Activated CD4-positive, CD25-positive, alpha-beta regulatory T cell treated with anti-CD3 and anti-CD28 coated beads, Interleukin-2, amount 50 U/mL, for 24 hours (primary cell): Measurements from ENCODE around the gene GOLGA8O.
A peak's percentile ranks its signal among the peaks of the same experiment; 100 is the strongest.
"Not testable (repeated sequence)": the region's sequence is repeated elsewhere in the genome, so short reads cannot be mapped to it uniquely, and the experiment has no call there.

Experiments
- ATAC-seq, 2 donors: fragments of 150-1000 bp; cut with Tn5 transposase; one replicate each; pipeline ENCODE4 v1.10.0; 2021; ENCODE audit warnings: mild to moderate bottlenecking in 1 of 2, moderate library complexity in 1 of 2

Gene GOLGA8O

GRCh38 chr15:32455534-32455933 lies at the start of gene GOLGA8O:
GOLGA8O (minus strand) TSS chr15:32455634; CDS start chr15:32455536, 98 bp downstream.
- not testable (repeated sequence) for ATAC-seq

- ATAC-seq = not testable (repeated sequence)
Observed at GRCh38 chr15:32504152-32504811, 48.8 kb upstream of the GOLGA8O start.

GRCh38 chr15:32502946-32503345 lies 47.5 kb upstream of the GOLGA8O start:
- not testable (repeated sequence) for ATAC-seq

GRCh38 chr15:32492768-32493167 lies 37.3 kb upstream of the GOLGA8O start:
- ATAC-seq = not testable (repeated sequence)

- not testable (repeated sequence) for ATAC-seq
Observed at GRCh38 chr15:32486474-32486873, 31.0 kb upstream of the GOLGA8O start.

GRCh38 chr15:32483377-32483776 lies 27.9 kb upstream of the GOLGA8O start:
- not testable (repeated sequence) for ATAC-seq

GRCh38 chr15:32481683-32482082 lies 26.2 kb upstream of the GOLGA8O start:
- ATAC-seq = not testable (repeated sequence)

GRCh38 chr15:32468076-32468475 lies 12.6 kb upstream of the GOLGA8O start:
- ATAC-seq = not testable (repeated sequence)

GRCh38 chr15:32440445-32440977 lies 14.9 kb downstream of the GOLGA8O start:
- peak; percentile 48 to 78 for ATAC-seq

GRCh38 chr15:32434102-32434963 lies 21.1 kb downstream of the GOLGA8O start:
- ATAC-seq = peak; percentile 32 to 45

- ATAC-seq = not testable (repeated sequence)
Observed at GRCh38 chr15:32427635-32428034, 27.8 kb downstream of the GOLGA8O start.

- ATAC-seq = not testable (repeated sequence)
Observed at GRCh38 chr15:32426511-32426910, 28.9 kb downstream of the GOLGA8O start.

GRCh38 chr15:32407903-32408302 lies 47.5 kb downstream of the GOLGA8O start:
- ATAC-seq = not testable (repeated sequence)

GRCh38 chr15:32403192-32403591 lies 52.2 kb downstream of the GOLGA8O start, which contains the start of gene GOLGA8K:
GOLGA8K (minus strand) TSS chr15:32403292; CDS start chr15:32403194, 98 bp downstream.
- not testable (repeated sequence) for ATAC-seq

GRCh38 chr15:32396522-32396921 lies 58.9 kb downstream of the GOLGA8O start:
- not testable (repeated sequence) for ATAC-seq
